ENCODE data around the gene GNAI2. TPM values are rescaled to one million over a fixed set of nuclear protein-coding genes. Genes with fewer than 3 reads are reported as not detected.

The GNAI2 gene
- total and polyA plus RNA-seq, 8 donors = 26.9 to 104 (median 51.9) TPM

DNA sequence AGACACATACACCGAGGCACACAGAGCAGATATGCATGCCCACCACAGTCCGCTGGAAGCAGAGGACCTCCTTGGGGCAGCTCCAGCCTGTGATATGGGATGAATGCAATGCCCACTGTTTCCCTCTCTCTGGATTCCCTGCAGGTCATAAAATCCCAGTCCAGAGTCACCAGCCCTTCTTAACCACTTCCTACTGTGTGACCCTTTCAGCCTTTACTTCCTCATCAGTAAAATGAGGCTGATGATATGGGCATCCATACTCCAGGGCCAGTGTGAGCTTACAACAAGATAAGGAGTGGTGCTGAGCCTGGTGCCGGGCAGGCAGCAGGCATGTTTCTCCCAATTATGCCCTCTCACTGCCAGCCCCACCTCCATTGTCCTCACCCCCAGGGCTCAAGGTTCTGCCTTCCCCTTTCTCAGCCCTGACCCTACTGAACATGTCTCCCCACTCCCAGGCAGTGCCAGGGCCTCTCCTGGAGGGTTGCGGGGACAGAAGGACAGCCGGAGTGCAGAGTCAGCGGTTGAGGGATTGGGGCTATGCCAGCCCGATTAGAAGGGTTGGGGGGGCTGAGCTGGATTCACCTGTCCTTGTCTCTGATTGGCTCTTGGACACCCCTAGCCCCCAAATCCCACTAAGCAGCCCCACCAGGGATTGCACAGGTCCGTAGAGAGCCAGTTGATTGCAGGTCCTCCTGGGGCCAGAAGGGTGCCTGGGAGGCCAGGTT is 44.9 kb upstream of the GNAI2 start, which contains the start of gene GNAT1:
GNAT1 (plus strand) TSS at position 675 of the 725 bp plus-strand sequence. CDS start 116 bp downstream, outside the sequence.
- H3K9me3 ChIP-seq = no peaks in the 10 kb centered on the region
- H3K4me1 ChIP-seq = peaks cover 0 to 19% (median 5%) of the 10 kb centered on the region in 3 donors
- no peak for FAIRE-seq
- TF ChIP-seq, protein P1, sequence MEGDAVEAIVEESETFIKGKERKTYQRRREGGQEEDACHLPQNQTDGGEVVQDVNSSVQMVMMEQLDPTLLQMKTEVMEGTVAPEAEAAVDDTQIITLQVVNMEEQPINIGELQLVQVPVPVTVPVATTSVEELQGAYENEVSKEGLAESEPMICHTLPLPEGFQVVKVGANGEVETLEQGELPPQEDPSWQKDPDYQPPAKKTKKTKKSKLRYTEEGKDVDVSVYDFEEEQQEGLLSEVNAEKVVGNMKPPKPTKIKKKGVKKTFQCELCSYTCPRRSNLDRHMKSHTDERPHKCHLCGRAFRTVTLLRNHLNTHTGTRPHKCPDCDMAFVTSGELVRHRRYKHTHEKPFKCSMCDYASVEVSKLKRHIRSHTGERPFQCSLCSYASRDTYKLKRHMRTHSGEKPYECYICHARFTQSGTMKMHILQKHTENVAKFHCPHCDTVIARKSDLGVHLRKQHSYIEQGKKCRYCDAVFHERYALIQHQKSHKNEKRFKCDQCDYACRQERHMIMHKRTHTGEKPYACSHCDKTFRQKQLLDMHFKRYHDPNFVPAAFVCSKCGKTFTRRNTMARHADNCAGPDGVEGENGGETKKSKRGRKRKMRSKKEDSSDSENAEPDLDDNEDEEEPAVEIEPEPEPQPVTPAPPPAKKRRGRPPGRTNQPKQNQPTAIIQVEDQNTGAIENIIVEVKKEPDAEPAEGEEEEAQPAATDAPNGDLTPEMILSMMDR (IDR thresholded peaks at IDR 0.05) = no peak
- no peak for ATAC-seq
- H3K27ac ChIP-seq = no peak within 1 kb of the TSS
- intact Hi-C loops (cut with DNase I) = loop anchor here in 1 of 3 donors (5.0 kb wide), 1 partner anchor 81 kb away; no protein-coding TSS in a partner anchor
- WGBS, 2 donors = 63 to 65% methylated on average over 8 of the region's 8 CpGs
- no peak within 1 kb of the TSS for H3K4me3 ChIP-seq
- peaks cover 0 to 7% (median 0%) of the 10 kb centered on the region in 4 donors for H3K27me3 ChIP-seq
- no peaks in the 10 kb centered on the region for H3K36me3 ChIP-seq
- DNase-seq = peak in 1 of 6 donors; percentile 39

DNA sequence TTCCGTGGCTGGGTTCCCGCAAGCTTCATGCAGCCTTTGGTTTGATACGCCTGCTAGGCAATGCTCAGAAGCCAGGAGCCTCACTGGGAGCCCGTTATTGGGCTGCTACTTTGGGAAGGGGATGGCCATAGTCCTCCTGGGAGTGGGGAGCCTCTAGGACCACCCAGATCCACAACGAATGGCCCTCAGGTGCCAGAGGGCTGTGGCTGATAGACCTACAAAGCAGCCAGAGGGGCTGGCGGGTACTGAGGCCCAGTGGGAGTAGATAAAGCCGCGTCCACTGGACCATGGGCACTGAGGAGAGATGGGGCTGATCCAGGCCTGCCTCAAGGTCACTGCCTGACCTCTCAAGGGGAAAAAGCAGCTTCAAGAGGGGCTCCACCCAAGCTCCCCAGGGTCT is 43.9 kb upstream of the GNAI2 start:
- FAIRE-seq (no peak), ATAC-seq (no peak), DNase-seq (peak in 1 of 6 donors; percentile 70)
- H3K4me3 ChIP-seq = no peak overlapping the region
- H3K36me3 ChIP-seq = no peaks in the 10 kb centered on the region
- H3K4me1 ChIP-seq = peaks cover 0 to 19% (median 5%) of the 10 kb centered on the region in 3 donors
- peaks cover 0 to 7% (median 0%) of the 10 kb centered on the region in 4 donors for H3K27me3 ChIP-seq
- TF ChIP-seq, protein P1 (IDR thresholded peaks at IDR 0.05) = no peak
- intact Hi-C loops (cut with DNase I) = loop anchor here in 1 of 3 donors (5.0 kb wide), 1 partner anchor 80 kb away; no protein-coding TSS in a partner anchor
- no peaks in the 10 kb centered on the region for H3K9me3 ChIP-seq
- H3K27ac ChIP-seq = no peak overlapping the region
- WGBS, 2 donors = 69 to 79% methylated on average over 8 of the region's 8 CpGs

DNA sequence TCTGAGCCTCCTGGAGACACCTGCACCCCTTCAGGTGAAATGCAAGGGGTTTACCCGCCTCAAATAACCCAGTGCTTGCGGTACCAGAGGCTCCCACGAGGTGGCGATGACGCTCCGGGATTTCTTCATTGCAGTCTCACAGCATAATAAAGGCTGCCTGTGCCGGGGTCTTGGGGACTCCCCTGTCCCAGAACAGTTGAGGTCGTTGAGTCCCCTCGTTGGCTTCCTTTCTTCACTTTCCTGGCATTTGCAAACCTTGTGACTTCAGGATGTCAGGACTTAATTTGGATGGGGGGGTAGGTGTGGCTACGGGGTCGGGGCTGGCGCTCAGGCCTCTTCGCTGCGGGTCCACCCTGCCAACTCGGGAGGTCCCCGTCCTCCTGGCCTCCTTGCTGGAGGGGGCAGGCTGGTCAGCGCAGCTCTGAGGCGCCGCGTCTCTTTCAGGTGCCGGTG is 43.3 kb upstream of the GNAI2 start:
- DNase-seq (peak in 5 of 6 donors; percentile 52 to 92 (median 85)), ATAC-seq (peak; percentile 45 to 62 (median 57)), FAIRE-seq (no peak)
- Histone ChIP-seq H3K36me3 (no peaks in the 10 kb centered on the region), H3K27ac (no peak overlapping the region), H3K4me3 (no peak overlapping the region), H3K9me3 (no peaks in the 10 kb centered on the region), H3K27me3 (peaks cover 0 to 7% (median 0%) of the 10 kb centered on the region in 4 donors), H3K4me1 (peaks cover 0 to 19% (median 5%) of the 10 kb centered on the region in 3 donors)
- intact Hi-C loops (cut with DNase I) = loop anchor here in 1 of 3 donors (5.0 kb wide), 1 partner anchor 80 kb away; no protein-coding TSS in a partner anchor
- 10 to 11% methylated on average over 21 of the region's 21 CpGs for WGBS, 2 donors
- TF ChIP-seq, protein P1 (IDR thresholded peaks at IDR 0.05) = peak; percentile 68 to 88 (median 84)

DNA sequence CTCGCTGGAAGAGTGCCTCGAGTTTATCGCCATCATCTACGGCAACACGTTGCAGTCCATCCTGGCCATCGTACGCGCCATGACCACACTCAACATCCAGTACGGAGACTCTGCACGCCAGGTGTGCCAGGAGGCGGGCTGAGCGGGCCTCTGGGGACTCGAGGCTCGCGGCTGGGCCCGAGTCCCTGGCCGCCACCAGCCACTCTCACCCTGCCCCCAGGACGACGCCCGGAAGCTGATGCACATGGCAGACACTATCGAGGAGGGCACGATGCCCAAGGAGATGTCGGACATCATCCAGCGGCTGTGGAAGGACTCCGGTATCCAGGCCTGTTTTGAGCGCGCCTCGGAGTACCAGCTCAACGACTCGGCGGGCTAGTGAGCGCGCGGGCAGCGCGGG is 42.7 kb upstream of the GNAI2 start:
- Histone ChIP-seq H3K27ac (no peak overlapping the region), H3K9me3 (no peaks in the 10 kb centered on the region), H3K36me3 (no peaks in the 10 kb centered on the region), H3K27me3 (peaks cover 0 to 7% (median 0%) of the 10 kb centered on the region in 4 donors), H3K4me3 (no peak overlapping the region), H3K4me1 (peaks cover 0 to 19% (median 5%) of the 10 kb centered on the region in 3 donors)
- intact Hi-C loops (cut with DNase I) = loop anchor here in 1 of 3 donors (5.0 kb wide), 1 partner anchor 79 kb away; no protein-coding TSS in a partner anchor
- ATAC-seq (no peak), FAIRE-seq (no peak), DNase-seq (no peak)
- WGBS, 2 donors = 35 to 36% methylated on average over 34 to 36 of the region's 36 CpGs
- TF ChIP-seq, protein P1 (IDR thresholded peaks at IDR 0.05) = no peak

Measured in pancreas (tissue), 10 donors.